ENCODE results near the gene CDH6. TPM values are rescaled to one million over a fixed set of nuclear protein-coding genes. Genes with fewer than 3 reads are reported as not detected.

CDH6 gene
- total RNA-seq, 4 donors from 2014 or later: 1.3 to 6.8 (median 2.2) TPM

DNA sequence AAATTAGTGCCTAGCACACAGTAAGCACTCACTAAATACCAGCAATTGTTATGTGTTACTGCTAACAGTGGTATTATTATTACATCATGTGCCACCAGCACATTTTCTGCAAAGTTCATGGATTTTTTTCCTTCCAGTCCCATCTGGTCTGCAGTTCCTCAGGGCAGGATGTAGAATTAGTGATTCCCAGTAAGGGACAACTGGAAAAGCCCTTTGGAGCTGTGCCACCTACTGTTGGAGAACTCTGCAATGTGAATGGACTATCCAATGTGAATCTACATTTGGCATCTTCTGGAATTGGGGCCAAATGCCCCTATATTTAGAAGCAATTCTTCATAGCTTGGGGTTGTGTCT lies 154.0 kb downstream of the CDH6 start:
- TF ChIP-seq, protein P1, sequence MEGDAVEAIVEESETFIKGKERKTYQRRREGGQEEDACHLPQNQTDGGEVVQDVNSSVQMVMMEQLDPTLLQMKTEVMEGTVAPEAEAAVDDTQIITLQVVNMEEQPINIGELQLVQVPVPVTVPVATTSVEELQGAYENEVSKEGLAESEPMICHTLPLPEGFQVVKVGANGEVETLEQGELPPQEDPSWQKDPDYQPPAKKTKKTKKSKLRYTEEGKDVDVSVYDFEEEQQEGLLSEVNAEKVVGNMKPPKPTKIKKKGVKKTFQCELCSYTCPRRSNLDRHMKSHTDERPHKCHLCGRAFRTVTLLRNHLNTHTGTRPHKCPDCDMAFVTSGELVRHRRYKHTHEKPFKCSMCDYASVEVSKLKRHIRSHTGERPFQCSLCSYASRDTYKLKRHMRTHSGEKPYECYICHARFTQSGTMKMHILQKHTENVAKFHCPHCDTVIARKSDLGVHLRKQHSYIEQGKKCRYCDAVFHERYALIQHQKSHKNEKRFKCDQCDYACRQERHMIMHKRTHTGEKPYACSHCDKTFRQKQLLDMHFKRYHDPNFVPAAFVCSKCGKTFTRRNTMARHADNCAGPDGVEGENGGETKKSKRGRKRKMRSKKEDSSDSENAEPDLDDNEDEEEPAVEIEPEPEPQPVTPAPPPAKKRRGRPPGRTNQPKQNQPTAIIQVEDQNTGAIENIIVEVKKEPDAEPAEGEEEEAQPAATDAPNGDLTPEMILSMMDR (IDR thresholded peaks at IDR 0.05; ENCODE audit: low read depth): no peak

DNA sequence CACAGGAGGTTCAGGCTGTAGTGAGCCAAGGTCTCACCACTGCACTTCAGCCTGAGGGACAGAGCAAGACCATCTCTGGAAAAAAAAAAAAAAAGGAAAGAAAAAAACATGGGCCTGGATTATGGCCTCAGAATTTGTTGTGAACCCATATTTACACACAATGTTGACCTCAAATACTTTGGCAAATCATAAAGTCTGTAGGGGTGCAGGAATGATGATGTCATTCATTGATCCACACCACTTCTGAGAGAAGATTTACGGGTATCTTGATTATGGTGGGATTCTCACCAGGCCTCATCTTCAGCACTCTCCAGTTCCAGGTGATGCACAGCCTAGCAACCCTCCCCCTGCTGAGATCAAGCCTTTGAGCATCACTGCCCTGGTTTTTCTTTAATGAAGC lies 156.9 kb downstream of the CDH6 start:
- TF ChIP-seq, protein P1 (IDR thresholded peaks at IDR 0.05; ENCODE audit: low read depth): no peak

DNA sequence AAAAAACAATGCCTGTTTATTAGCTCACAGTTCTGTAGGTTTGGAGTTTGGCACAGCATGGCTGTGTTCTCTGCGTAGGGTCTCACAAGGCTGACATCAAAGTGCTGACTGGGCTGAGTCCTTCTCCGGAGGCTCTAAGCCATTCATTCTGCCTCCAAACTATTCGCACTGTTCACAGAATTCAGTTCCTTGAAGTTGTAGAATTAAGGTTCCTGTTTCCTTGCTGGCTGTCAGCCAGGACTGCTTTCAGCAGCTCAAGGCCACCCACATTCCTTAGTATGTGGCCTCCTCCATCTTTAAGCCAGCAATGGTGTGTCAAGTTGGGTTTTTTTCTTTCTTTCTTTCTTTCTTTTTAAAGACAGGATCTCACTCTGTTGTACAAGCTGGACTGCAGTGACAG lies 161.9 kb downstream of the CDH6 start:
- TF ChIP-seq, protein P1 (IDR thresholded peaks at IDR 0.05; ENCODE audit: low read depth): no peak

DNA sequence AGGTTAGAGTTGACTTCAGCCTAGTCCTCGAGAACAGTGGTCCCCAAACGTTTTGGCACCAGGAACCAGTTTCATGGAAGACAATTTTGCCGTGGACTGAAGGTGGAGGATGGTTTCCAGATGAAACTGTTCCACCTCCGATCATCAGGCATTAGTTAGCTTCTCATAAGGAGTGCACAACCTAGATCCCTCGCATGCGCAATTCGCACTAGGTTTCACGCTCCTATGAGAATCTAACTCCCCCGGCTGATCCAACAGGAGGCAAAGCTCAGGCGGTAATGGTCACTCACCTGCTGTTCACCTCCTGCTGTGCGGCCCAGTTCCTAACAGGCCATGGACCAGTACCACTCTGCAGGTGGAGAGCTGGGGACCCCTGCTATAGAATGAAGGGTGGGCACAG lies 163.6 kb downstream of the CDH6 start:
- TF ChIP-seq, protein P1 (IDR thresholded peaks at IDR 0.05; ENCODE audit: low read depth): no peak

DNA sequence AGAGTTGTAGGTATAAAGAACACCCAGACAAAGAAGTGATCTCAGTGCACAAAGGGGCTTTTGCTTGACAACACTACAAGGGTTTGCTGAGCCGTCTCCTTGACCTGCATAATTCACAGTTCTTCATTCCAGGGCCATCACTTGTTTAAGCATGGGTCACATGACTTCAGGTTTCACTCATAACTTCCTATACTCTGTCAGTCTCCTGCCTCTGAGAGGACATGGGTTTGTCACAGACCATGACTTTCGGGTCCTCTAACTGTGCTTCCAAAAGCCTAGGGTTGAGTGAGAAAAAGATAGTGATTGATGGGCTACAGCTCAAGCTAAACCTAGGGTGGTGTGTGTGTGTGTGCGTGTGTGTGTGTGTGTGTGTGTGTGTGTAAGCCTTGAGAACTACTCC lies 166.4 kb downstream of the CDH6 start:
- TF ChIP-seq, protein P1 (IDR thresholded peaks at IDR 0.05; ENCODE audit: low read depth): no peak

DNA sequence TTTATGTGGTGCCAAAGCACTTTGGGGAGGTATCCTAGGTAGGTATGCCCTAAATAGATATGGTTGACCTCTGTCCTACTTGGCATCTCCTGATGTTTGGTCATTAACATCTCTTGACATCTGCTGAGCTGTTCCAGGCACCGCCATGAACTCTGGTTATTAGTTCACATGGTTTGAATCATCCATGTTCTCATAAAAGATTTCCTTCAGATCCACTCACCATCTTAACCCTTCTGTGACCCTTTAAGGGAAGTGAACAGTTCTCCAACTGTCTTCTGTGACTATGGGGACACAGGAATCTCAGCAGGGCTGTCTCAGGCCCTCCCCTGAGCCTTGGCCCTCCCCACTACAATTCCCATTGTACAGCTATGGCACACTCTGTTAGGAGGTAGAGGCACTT lies 167.7 kb downstream of the CDH6 start:
- TF ChIP-seq, protein P1 (IDR thresholded peaks at IDR 0.05; ENCODE audit: low read depth): no peak

DNA sequence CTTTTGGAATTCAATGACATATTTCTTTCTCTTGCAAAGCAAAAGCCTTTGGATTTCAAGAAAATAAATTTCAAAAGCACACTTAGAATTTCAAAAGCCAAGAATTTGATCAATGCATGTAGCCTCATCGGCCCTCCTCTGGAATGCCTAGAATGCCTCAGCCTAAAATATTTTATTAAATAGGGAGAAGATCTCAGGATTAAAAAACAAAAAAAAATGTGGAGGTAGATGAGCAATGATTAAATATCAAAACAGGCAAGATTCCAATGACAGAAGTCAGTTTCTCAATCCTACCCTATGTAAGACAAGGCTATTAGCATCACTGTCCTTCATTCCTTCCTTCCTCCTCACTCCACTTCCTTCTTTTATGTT lies 169.0 kb downstream of the CDH6 start:
- TF ChIP-seq, protein P1 (IDR thresholded peaks at IDR 0.05; ENCODE audit: low read depth): no peak
